ENCODE data around the gene HSPA9.

GRCh38 chr5:138616508-138616907 lies 41.3 kb upstream of the HSPA9 start:
- TF ChIP-seq CTCF (IDR thresholded peaks at IDR 0.05; ENCODE audit: poor library complexity, severe bottlenecking) (no peak), POLR2AphosphoS5 (IDR thresholded peaks at IDR 0.05) (no peak), EP300 (conservative IDR thresholded peaks at IDR 0.05; ENCODE audit: poor library complexity, severe bottlenecking) (no peak), MXI1 (conservative IDR thresholded peaks at IDR 0.05; ENCODE audit: poor library complexity, severe bottlenecking) (no peak), EZH2 (IDR thresholded peaks at IDR 0.05; ENCODE audit: borderline replicate concordance, insufficient read depth, low read length, poor library complexity, severe bottlenecking) (no peak)

All from neural cell (in vitro differentiated cells).